Sigmoid colon (tissue), 7 donors: Measurements from ENCODE around the gene PAPPA. TPM values are rescaled to one million over a fixed set of nuclear protein-coding genes. Genes with fewer than 3 reads are reported as not detected.

Source experiments
- DNase-seq: peaks from one replicate; pipeline ENCODE4 v3.0.0-alpha.2; 2019
- H3K27ac ChIP-seq, 4 donors: fragments of 200-600 bp; sonication (generic); one replicate each; pipeline ENCODE4 v1.5.1; 2016 to 2019; ENCODE audit warnings: mild to moderate bottlenecking in 1 of 4
- H3K27me3 ChIP-seq, 3 donors: fragments of 200-600 bp; sonication (generic); one replicate each; pipeline ENCODE4 v1.5.1; 2019; ENCODE audit warnings: mild to moderate bottlenecking in 1 of 3
- H3K36me3 ChIP-seq, 4 donors: fragments of 200-600 bp; sonication (generic); one replicate each; pipeline ENCODE4 v1.5.1; 2016 to 2019
- H3K4me1 ChIP-seq, 4 donors: fragments of 200-600 bp; sonication (generic); one replicate each; pipeline ENCODE4 v1.5.1; 2017 to 2019
- H3K4me3 ChIP-seq, 4 donors: fragments of 200-600 bp; sonication (generic); one replicate each; pipeline ENCODE4 v1.5.1; 2017 to 2019; ENCODE audit warnings: mild to moderate bottlenecking in 2 of 4, moderate library complexity in 1 of 4
- H3K9me3 ChIP-seq, 4 donors: fragments of 200-600 bp in 3 of 4; sonication (generic) in 3 of 4; one replicate each; pipeline versions ENCODE4 v1.5.1 to v1.6.1; 2013 to 2019
- EP300 ChIP-seq, 4 donors: sonication (generic); formaldehyde crosslinking; IDR thresholded peaks; one replicate each; pipeline ENCODE4 v1.6.1; 2017; ENCODE audit warnings: antibody characterized with exemption in 4 of 4
- POLR2A ChIP-seq, 2 donors: fragments of 450-650 bp; IDR thresholded peaks; one replicate each; pipeline ENCODE4 v1.6.1; 2016; ENCODE audit warnings: antibody characterized with exemption in 2 of 2, mild to moderate bottlenecking in 2 of 2, moderate library complexity in 2 of 2
- POLR2AphosphoS5 ChIP-seq, 4 donors: sonication (generic); formaldehyde crosslinking; IDR thresholded peaks; one replicate each; pipeline ENCODE4 v1.6.1; 2017; ENCODE audit warnings: antibody characterized with exemption in 4 of 4
- WGBS, 2 donors: extraction: QIAGEN DNeasy Blood & Tissue Kit; methylation state at CpG; one replicate each; pipeline ENCODE4 v1.1.7; 2013; 5-methylcytosine and 5-hydroxymethylcytosine counted together
- intact Hi-C: fragments of 100-400 bp; cut with DNase I; formaldehyde crosslinking; loops from one replicate; pipeline ENCODE4 v1.15.1; 2023
- polyA plus RNA-seq, 3 donors: library from polyadenylated mRNA; stranded (reverse); fragments of 200-250 nt; gene quantifications; one replicate each; pipeline ENCODE4 v1.2.3, GENCODE V29; 2013
- total RNA-seq, 4 donors: library from RNA; depleted of rRNA; stranded (reverse); fragments of >200 nt; gene quantifications; one replicate each; pipeline ENCODE4 v1.1.0, GENCODE V29; 2016
- TF ChIP-seq, protein P1 (sequence below), 4 experiments: fragments of 450-650 bp in 3 of 4; fragments of 200-600 bp in 1 of 4; IDR thresholded peaks; one replicate each; pipeline ENCODE4 v1.5.1; 2016 to 2019; ENCODE audit warnings: antibody characterized with exemption in 4 of 4, mild to moderate bottlenecking in 3 of 4, moderate library complexity in 2 of 4
- donor health status: healthy with polysubstance abuse.
- donor health status: Bipolar disorder and iron deficiency.
- donor health status: healthy.

The PAPPA gene
- total and polyA plus RNA-seq, 7 donors: under 0.01 to 6.6 (median 3.6) TPM

DNA sequence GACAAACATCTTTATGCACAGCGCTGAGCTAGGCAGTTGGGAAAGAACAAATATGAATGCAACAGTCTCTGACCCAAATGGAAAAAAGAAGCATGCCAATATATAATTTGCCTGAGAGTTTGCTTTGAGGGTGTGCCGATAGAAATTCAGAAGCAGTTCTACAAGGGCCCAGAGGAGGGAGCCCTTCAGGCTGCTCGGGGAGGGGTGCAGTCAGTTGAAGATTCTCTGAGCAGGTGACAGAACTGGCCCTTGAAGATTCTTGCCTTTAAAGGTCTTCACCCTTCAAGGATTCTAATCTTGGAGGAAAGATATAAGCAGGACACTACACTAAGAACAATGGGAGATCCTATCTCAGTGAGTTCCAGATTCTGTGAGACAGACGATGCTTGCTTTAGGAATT, 3.7 kb upstream of the PAPPA start:
- Histone ChIP-seq H3K27ac (no peak overlapping the region), H3K9me3 (no peaks in the 10 kb centered on the region), H3K4me3 (no peak overlapping the region), H3K36me3 (no peaks in the 10 kb centered on the region), H3K27me3 (peaks cover 6 to 36% (median 6%) of the 10 kb centered on the region in 3 donors), H3K4me1 (peaks cover 0 to 14% (median 9%) of the 10 kb centered on the region in 4 donors)
- TF ChIP-seq, protein P1, sequence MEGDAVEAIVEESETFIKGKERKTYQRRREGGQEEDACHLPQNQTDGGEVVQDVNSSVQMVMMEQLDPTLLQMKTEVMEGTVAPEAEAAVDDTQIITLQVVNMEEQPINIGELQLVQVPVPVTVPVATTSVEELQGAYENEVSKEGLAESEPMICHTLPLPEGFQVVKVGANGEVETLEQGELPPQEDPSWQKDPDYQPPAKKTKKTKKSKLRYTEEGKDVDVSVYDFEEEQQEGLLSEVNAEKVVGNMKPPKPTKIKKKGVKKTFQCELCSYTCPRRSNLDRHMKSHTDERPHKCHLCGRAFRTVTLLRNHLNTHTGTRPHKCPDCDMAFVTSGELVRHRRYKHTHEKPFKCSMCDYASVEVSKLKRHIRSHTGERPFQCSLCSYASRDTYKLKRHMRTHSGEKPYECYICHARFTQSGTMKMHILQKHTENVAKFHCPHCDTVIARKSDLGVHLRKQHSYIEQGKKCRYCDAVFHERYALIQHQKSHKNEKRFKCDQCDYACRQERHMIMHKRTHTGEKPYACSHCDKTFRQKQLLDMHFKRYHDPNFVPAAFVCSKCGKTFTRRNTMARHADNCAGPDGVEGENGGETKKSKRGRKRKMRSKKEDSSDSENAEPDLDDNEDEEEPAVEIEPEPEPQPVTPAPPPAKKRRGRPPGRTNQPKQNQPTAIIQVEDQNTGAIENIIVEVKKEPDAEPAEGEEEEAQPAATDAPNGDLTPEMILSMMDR (IDR thresholded peaks at IDR 0.05): peak in 2 of 4 experiments; percentile 30 to 31
- TF ChIP-seq POLR2A (IDR thresholded peaks at IDR 0.05): no peak
- intact Hi-C loops: loop anchor here (5.0 to 10.0 kb wide), 4 partner anchors 422 to 505 kb away; no protein-coding TSS in a partner anchor
- 17 to 27% methylated on average over 4 of the region's 4 CpGs for WGBS, 2 donors
- DNase-seq: no peak

DNA sequence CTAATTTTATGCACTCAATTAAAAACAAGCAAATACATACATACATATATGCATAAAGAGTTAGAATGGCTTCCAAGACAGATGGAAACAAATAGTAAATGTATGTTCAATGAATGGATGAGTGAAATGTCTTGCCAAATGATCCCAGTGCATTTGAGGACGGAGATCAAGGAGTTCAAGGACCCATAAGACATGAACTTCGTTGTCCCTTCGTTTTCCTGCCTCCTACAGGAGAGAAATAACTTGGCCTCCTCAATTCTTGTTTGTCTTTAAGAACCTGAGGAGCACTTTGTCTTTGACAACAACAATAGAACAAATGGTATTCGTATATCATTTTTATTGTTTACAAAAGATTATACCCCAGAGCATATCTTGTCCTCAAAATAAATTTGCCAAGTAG, 2.4 kb upstream of the PAPPA start:
- DNase-seq: no peak
- Histone ChIP-seq H3K4me1 (peaks cover 0 to 25% (median 19%) of the 10 kb centered on the region in 4 donors), H3K27ac (no peak overlapping the region), H3K36me3 (no peaks in the 10 kb centered on the region), H3K9me3 (no peaks in the 10 kb centered on the region), H3K4me3 (no peak overlapping the region), H3K27me3 (peaks cover 9 to 49% (median 9%) of the 10 kb centered on the region in 3 donors)
- intact Hi-C loops: loop anchor here (5.0 to 10.0 kb wide), 4 partner anchors 421 to 506 kb away; no protein-coding TSS in a partner anchor
- TF ChIP-seq EP300 (IDR thresholded peaks at IDR 0.05) (no peak), POLR2AphosphoS5 (IDR thresholded peaks at IDR 0.05) (no peak), POLR2A (IDR thresholded peaks at IDR 0.05) (no peak)
- TF ChIP-seq, protein P1 (IDR thresholded peaks at IDR 0.05): no peak
- 59 to 70% methylated on average over 4 of the region's 4 CpGs for WGBS, 2 donors

DNA sequence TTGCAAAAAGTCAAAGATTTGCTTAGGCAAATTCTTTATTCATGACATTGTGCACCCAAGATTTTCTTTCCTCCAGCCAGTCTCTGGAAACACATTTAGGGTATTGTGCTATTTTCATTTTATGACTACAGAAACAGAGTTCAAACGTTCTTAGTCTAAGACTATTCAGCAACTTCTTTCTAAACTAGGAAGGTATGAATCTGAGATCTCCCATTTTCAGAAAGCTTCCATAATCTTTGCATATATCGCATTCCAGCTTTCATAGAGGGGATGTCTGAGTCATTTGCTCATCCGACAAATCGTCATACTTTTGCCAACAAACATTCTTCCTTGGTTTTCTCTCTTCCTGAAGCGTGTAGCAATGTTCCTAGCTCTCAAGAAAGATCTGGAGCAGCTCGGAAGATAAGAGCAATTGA, 1.6 kb upstream of the PAPPA start:
- H3K36me3 ChIP-seq: no peaks in the 10 kb centered on the region
- intact Hi-C loops: loop anchor here (2.0 to 10.0 kb wide), 5 partner anchors 420 to 559 kb away; no protein-coding TSS in a partner anchor
- no peak for DNase-seq
- WGBS, 2 donors: 54% methylated on average over 6 of the region's 6 CpGs
- TF ChIP-seq POLR2A (IDR thresholded peaks at IDR 0.05) (no peak), EP300 (IDR thresholded peaks at IDR 0.05) (no peak), POLR2AphosphoS5 (IDR thresholded peaks at IDR 0.05) (no peak)
- TF ChIP-seq, protein P1 (IDR thresholded peaks at IDR 0.05): no peak
- H3K4me3 ChIP-seq: no peak overlapping the region
- H3K4me1 ChIP-seq: peaks cover 0 to 32% (median 19%) of the 10 kb centered on the region in 4 donors
- no peaks in the 10 kb centered on the region for H3K9me3 ChIP-seq
- peaks cover 9 to 57% (median 12%) of the 10 kb centered on the region in 3 donors for H3K27me3 ChIP-seq
- H3K27ac ChIP-seq: peak overlapping the region in 1 of 4 donors; percentile 62

DNA sequence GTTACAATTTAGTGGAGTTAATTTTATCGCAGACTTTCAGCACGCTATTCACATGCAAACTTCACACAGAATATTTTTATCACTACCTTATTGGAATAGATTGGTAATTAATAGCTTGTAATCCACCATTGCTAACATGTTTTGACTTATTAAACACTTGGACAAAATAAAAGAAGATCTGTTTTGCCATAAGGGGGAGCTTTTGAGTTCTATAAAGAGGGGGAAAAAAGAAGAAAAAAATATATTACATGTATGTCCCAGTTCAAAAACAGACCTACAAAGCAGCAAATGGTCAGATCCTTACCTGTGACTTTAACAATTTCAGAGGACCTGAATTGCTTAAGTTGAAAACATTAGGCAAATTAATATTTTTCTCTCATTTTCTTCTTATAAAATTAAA, 1.2 kb upstream of the PAPPA start:
- intact Hi-C loops: loop anchor here (2.0 to 10.0 kb wide), 5 partner anchors 420 to 560 kb away; no protein-coding TSS in a partner anchor
- Histone ChIP-seq H3K4me1 (peaks cover 0 to 34% (median 19%) of the 10 kb centered on the region in 4 donors), H3K27ac (peak overlapping the region; percentile 50 to 64 (median 58)), H3K36me3 (no peaks in the 10 kb centered on the region), H3K9me3 (no peaks in the 10 kb centered on the region), H3K27me3 (peaks cover 9 to 57% (median 12%) of the 10 kb centered on the region in 3 donors), H3K4me3 (no peak overlapping the region)
- TF ChIP-seq, protein P1 (IDR thresholded peaks at IDR 0.05): peak in 1 of 4 experiments; percentile 27
- no peak for TF ChIP-seq EP300 (IDR thresholded peaks at IDR 0.05)
- DNase-seq: no peak
- 56 to 68% methylated on average over 2 of the region's 2 CpGs for WGBS, 2 donors
